HK-2 (cell line): Measurements from ENCODE around the gene PAPOLA.

ENCODE experiments used
- DNase-seq: peaks from one replicate; pipeline ENCODE4 v3.0.0-alpha.2; 2018; ENCODE audit not compliant: unreplicated experiment

Gene PAPOLA

GRCh38 chr14:96586056-96586455 is 83.9 kb downstream of the PAPOLA start:
- DNase-seq: no peak

DNA sequence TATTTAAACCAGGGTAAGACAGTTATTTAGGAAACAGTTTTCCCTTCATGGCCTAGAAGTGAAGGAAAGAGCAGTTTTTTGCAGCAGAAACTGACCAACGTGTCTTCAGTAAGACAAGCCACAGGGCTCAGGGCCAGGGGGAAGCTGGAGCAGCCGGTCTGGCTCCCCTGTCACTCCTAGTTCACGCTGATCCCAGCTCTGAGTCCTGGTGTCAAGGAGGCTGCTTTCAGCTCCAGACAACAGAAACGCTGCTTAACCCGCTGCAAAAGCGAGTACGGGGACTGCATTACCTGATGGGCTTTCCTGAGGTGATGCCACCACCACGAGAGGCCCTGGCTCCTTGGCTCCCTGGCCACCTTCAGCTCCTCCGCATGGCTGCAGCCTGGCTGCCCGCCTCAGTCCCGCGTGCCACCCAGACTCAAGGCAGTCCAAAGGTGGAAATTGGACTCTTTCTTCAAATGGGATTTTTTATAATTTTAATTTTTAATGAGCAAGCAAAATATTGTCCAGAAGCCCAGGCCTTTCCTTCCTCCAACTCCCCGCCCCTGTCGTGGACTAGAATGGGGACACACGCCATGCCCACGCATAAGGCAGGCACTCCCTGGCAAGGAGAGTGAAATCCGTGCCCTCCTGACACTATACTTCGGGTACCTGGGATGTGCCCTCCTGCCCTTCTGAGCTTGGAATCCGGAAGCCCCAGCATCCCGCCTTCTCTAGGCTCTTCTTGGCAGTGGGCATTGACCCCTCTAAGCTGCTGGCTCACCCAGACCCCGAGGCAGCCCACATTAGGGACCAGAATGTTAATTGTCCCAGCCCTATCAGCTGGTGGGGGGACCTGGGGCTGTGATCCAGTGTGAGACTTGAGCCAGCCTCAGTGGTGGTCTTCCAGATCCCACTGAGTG is 85.0 kb downstream of the PAPOLA start:
- DNase-seq: no peak

DNA sequence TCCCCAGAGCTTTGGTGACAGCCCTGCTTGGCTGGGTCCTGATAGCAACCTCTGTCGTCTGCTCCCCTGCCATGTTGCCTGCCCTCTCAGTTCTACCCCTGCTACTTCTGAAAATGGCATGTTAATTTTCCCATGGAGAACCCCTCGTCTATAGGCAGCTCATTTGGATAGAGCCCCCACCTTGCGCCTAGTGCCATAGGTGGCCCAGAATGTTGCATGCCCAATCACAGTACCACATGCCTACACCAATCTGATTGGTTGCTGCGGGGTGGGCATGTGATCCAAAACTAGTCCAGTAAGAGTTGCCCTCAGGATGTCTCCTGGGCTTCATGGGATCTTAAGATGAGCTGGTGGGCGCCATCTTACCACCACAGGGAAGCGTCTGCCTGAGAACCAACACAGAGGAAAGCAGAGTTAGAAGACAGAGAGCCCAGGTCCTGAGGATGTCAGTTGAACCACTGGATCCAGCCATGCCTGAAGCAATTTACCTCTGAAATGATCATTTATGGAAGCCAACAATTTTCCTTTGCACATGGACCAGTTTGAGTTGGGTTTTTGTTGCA is 85.7 kb downstream of the PAPOLA start:
- no peak for DNase-seq

- DNase-seq: no peak
Observed at GRCh38 chr14:96588410-96589257, 86.5 kb downstream of the PAPOLA start.

GRCh38 chr14:96589577-96589976 is 87.4 kb downstream of the PAPOLA start:
- DNase-seq: no peak

DNA sequence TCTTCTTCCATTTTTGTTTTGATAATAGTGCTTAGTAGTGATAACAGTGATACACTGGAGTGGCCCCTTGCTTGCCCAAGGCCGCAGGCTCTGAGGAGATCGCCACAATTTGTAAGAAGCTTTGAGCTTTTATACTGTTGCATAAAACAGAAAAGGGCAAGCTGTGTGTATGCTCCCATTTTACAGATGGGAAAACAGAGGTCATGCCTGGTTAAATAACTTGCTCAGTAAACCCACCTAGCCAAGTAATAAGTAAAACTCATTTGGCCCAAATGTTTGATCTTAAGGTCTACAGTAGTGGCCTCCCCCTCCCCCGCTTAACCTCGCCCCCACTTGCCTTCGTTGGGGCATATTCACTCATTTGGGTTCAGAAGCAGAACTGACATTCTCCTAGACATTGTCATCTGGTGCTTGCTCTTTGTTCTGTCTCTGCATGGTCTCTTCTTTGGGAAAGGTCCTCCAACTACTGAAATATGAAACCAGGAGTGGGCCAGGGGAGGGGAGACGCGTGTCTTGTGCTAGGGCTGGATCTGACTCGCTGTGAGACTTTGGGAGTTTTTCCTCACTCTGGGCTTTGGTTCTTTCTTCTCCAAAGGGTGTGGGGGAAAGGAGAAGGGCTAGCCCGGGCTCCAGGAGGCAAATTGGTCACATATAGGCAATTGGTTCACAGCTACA is 88.1 kb downstream of the PAPOLA start:
- no peak for DNase-seq

DNA sequence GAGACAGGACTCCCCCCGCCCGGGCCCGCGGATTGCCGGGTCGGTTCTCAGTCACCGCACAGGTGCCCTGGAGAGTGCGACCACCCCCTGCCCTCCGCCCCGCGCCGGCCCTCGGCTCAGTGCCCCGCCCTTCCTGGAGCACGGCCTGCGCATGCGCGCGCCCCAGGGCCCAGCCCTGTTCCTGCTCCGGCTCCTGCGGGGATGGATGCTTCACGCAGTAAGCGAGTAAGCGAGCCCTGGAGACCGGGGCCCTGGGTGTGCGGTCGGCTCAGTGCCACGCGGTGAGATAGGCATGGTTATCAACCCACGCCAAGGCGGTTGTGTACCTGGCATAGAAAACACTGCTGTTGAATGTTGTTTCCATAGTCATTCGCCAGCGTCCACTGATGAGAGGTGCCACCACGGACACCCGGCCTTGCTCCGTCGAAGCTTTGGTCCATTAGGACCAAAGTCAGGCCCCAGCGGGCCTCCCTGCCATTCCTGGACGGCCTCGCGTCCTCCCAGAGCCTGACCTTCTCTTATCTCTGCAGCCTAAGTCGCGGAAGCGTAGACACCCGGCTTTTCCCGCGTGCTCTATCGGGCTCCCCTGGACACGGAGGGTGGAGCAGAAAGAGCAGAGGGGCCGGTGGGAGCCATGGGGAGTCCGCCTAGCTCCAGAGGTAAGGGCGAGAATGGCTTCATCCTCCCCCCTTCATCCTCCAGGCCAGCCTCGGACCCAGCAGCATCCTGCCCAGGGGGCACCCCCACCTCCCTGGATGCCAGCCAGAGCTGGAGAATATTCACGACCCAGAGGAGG is 90.6 kb downstream of the PAPOLA start:
- DNase-seq: peak; percentile 43

DNA sequence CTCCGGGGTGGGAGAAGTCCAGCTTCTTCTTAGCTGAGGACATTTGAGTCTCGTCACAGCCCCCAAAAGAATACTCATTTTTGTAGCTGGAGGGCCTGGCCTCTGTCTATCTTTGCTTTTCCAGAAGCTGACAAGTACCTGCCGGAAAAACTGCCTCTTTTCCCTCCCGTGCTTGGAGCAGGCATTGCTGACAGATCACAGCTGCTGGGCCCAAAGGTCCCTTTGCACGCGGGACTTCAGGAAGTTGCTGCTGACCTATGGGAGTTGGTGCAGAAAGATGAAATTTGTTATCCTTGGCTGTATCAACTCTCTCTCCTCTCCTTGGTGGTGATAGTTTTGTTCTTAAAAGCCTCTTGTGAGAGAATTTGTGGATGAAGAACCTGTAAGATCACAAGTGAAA is 92.8 kb downstream of the PAPOLA start:
- no peak for DNase-seq

DNA sequence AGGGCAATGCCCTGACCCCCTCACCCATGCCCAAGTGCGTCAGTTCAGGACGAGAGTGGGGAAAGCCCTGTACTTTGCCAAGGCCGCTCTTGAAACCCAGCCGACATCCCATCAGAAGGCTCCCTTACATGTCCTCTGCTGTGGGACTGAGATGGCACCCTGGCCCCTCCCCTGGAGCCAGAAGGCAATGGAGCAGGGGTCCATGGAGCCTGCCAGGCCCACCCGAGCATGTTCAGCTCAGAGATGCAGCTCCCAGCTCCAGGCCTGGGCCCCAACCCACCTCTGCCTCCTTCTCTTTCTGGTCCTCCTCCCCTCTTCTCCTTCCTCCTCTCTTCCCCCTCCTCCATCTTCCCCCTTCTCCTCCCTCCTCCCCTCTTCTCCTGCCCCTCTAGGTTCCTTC is 95.5 kb downstream of the PAPOLA start:
- no peak for DNase-seq

GRCh38 chr14:96598332-96598928 is 96.2 kb downstream of the PAPOLA start:
- no peak for DNase-seq

DNA sequence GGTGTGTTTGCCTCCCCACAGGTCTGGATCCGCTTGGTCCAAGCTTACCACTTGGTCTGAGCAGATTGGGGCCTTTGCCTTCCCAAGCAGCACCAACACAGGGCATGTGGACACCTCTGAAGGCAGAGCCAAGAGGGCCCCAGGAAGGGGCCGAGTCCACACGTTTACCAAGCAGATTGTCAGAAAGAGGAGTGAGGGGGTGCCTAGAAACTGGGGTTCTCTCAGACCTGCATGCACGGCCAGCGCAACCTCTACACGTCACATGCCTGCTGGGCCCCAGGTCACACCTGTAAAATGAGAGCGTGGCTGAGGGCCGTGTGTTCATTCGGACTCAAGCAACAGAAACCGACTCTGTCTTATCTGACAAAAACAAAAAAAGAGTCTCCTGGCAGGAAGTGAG is 96.9 kb downstream of the PAPOLA start:
- no peak for DNase-seq

GRCh38 chr14:96602186-96602585 is 100.0 kb downstream of the PAPOLA start:
- DNase-seq: no peak

- DNase-seq: no peak
Observed at GRCh38 chr14:96603350-96604255, 101.4 kb downstream of the PAPOLA start.

GRCh38 chr14:96614481-96614881 is 112.3 kb downstream of the PAPOLA start:
- no peak for DNase-seq

DNA sequence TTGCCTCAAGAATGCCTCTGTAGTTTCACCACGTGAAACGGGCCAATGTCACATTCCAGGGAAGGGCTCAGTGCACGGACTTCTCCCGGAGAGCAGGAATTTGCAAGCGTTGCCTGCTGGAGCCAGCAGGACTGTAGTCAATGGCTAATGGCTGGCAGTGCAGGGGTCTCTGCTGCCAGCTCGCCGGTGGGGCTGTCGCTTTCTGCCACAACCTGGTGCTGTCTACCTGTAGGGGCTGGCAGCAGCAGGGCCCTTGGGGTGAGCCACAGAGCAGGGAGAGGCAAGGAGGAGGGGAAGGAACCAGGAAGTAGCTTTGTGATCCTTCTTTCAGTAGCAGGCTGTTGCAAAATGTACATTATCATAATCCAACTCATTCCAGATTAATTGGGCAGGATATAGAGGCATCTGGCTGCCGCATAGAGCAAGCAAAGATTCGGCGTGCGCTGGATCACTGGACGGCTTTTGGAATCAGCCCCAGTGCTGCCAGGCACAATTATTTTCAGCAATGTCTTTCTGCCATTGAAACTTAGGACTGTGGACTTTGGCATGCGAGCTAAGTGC is 114.1 kb downstream of the PAPOLA start:
- no peak for DNase-seq
